DND-41 (cell line): ENCODE measurements around the gene SLC4A2.

Experiments
- ATAC-seq: fragments of 200-7000 bp; cut with Tn5 transposase; 3 replicates; pipeline ENCODE4 v1.9.1; 2021; ENCODE audit warnings: low read depth; ENCODE audit not compliant: insufficient read depth
- DNase-seq: peaks from one replicate; pipeline ENCODE4 v3.0.0-alpha.2; 2020
- H2AFZ ChIP-seq: 2 replicates; pipeline ENCODE4 v1.6.0; 2012; ENCODE audit warnings: low read depth, low read length
- H3K27ac ChIP-seq: 2 replicates; pipeline ENCODE4 v1.5.1; 2012; ENCODE audit warnings: low read length, inconsistent platforms
- H3K27me3 ChIP-seq: fragments of 200-600 bp; sonication (generic); 2 replicates; pipeline ENCODE4 v1.6.0; 2012; ENCODE audit warnings: low read length, mild to moderate bottlenecking, inconsistent platforms; ENCODE audit not compliant: insufficient read depth, poor library complexity
- H3K36me3 ChIP-seq: 2 replicates; pipeline ENCODE4 v1.5.1; 2012; ENCODE audit warnings: low read length, inconsistent platforms; ENCODE audit not compliant: insufficient read depth
- H3K4me1 ChIP-seq: 2 replicates; pipeline ENCODE4 v1.5.1; 2012; ENCODE audit warnings: mild to moderate bottlenecking, low read length; ENCODE audit not compliant: insufficient read depth
- H3K4me2 ChIP-seq: 2 replicates; pipeline ENCODE4 v1.6.0; 2012; ENCODE audit warnings: mild to moderate bottlenecking, moderate library complexity, low read length, inconsistent platforms; ENCODE audit not compliant: insufficient read depth
- H3K4me3 ChIP-seq, 2 experiments: fragments of 200-600 bp in 1 of 2; shearing (Covaris generic) in 1 of 2; 2 replicates each; pipeline ENCODE4 v1.5.1; 2012 to 2016; ENCODE audit warnings: inconsistent platforms in 2 of 2, low read length in 2 of 2, mild to moderate bottlenecking in 2 of 2, low read depth in 1 of 2, moderate library complexity in 1 of 2
- H3K79me2 ChIP-seq: 2 replicates; pipeline ENCODE4 v1.6.0; 2012; ENCODE audit warnings: low read length, inconsistent platforms; ENCODE audit not compliant: insufficient read depth
- H3K9ac ChIP-seq: 2 replicates; pipeline ENCODE4 v1.6.0; 2012; ENCODE audit warnings: low read depth, mild to moderate bottlenecking, inconsistent platforms, low read length, moderate library complexity
- H3K9me3 ChIP-seq: 2 replicates; pipeline ENCODE4 v1.5.1; 2012; ENCODE audit warnings: low read length, moderate library complexity, mild to moderate bottlenecking, inconsistent platforms; ENCODE audit not compliant: insufficient read depth, severe bottlenecking
- H4K20me1 ChIP-seq: 2 replicates; pipeline ENCODE4 v1.6.0; 2012; ENCODE audit warnings: low read length; ENCODE audit not compliant: insufficient read depth
- EZH2 ChIP-seq: IDR thresholded peaks from 3 replicates; pipeline ENCODE4 v1.6.1; 2012; ENCODE audit warnings: borderline replicate concordance, low read depth, mild to moderate bottlenecking, moderate library complexity, low read length, inconsistent platforms; ENCODE audit not compliant: severe bottlenecking
- TF ChIP-seq, protein P1 (sequence below): IDR thresholded peaks from 2 replicates; pipeline ENCODE4 v1.5.1; 2012; ENCODE audit warnings: borderline replicate concordance, low read length, moderate library complexity, mild to moderate bottlenecking; ENCODE audit not compliant: poor library complexity, severe bottlenecking; ENCODE audit errors: extremely low read depth

Gene SLC4A2

DNA sequence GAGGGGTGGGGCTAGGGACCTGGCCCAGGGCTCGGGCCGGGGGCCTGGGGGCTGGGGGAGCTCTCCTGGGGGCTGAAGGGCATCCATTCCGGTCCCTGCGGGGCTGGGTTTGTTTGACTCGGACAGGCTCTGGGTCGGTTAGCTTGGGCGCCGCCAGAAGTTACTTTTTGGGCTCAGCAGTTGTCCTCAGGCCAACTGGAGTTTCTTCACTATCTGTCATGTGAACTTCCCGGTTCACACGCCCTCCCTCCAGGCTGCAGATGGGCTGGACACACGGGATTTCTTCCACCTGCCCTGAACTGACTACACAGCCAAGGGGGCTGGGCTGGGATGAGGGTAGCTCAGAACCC lies 3.8 kb downstream of the SLC4A2 start:
- H3K9me3 ChIP-seq: no peaks in the 10 kb centered on the region
- H3K9ac ChIP-seq: no peak overlapping the region
- H4K20me1 ChIP-seq: peaks cover 37% of the 10 kb centered on the region
- peaks cover 63% of the 10 kb centered on the region for H3K36me3 ChIP-seq
- H3K4me3 ChIP-seq: no peak overlapping the region
- H3K4me1 ChIP-seq: peaks cover 40% of the 10 kb centered on the region
- H3K4me2 ChIP-seq: no peak overlapping the region
- no peaks in the 10 kb centered on the region for H3K27me3 ChIP-seq
- DNase-seq (no peak), ATAC-seq (no peak)
- no peak overlapping the region for H3K27ac ChIP-seq
- TF ChIP-seq EZH2: no peak
- TF ChIP-seq, protein P1, sequence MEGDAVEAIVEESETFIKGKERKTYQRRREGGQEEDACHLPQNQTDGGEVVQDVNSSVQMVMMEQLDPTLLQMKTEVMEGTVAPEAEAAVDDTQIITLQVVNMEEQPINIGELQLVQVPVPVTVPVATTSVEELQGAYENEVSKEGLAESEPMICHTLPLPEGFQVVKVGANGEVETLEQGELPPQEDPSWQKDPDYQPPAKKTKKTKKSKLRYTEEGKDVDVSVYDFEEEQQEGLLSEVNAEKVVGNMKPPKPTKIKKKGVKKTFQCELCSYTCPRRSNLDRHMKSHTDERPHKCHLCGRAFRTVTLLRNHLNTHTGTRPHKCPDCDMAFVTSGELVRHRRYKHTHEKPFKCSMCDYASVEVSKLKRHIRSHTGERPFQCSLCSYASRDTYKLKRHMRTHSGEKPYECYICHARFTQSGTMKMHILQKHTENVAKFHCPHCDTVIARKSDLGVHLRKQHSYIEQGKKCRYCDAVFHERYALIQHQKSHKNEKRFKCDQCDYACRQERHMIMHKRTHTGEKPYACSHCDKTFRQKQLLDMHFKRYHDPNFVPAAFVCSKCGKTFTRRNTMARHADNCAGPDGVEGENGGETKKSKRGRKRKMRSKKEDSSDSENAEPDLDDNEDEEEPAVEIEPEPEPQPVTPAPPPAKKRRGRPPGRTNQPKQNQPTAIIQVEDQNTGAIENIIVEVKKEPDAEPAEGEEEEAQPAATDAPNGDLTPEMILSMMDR: no peak
- no peak overlapping the region for H2AFZ ChIP-seq
- peaks cover 30% of the 10 kb centered on the region for H3K79me2 ChIP-seq

DNA sequence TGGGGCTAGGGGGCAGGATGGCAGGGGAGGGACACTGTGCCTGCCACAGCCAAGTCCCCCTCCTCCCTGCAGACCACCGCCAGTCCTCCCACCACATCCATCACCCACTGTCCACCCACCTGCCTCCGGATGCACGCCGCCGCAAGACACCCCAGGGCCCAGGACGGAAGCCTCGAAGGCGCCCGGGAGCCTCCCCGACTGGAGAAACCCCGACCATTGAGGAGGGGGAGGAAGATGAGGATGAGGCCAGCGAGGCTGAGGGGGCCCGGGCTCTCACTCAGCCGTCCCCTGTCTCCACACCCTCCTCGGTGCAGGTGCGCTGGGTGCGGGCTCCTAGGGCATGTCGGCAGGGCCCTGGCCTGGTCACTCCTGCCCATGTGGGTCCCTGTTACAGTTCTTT lies 5.1 kb downstream of the SLC4A2 start:
- TF ChIP-seq, protein P1: no peak
- TF ChIP-seq EZH2: no peak
- Histone ChIP-seq H3K4me3 (no peak overlapping the region), H3K4me1 (peaks cover 28% of the 10 kb centered on the region), H3K27me3 (no peaks in the 10 kb centered on the region), H3K9me3 (no peaks in the 10 kb centered on the region), H3K9ac (no peak overlapping the region), H2AFZ (no peak overlapping the region), H4K20me1 (peaks cover 37% of the 10 kb centered on the region), H3K4me2 (no peak overlapping the region), H3K27ac (no peak overlapping the region), H3K79me2 (peaks cover 30% of the 10 kb centered on the region), H3K36me3 (peaks cover 74% of the 10 kb centered on the region)
- ATAC-seq (no peak), DNase-seq (no peak)

DNA sequence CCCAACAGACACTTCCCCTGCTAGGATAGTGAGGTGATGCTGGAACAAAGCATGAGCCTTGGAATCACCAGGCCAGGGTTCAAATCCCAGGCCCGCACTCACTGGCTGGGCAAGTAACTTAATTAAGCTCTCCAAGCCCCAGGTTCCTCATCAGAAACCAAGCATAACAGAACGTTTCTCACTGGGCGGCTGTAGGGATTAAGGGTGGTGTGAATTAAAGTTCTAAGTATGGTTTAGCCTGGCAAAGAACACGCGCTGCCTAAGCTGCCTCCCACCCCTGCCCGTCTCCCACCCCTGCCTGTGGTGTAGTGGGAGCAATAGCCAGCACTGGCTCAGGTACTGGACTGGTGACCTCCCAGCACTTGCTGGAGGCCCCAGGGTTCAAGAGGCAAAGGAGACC lies 5.6 kb downstream of the SLC4A2 start:
- no peak overlapping the region for H3K9ac ChIP-seq
- no peak overlapping the region for H3K4me3 ChIP-seq
- no peaks in the 10 kb centered on the region for H3K27me3 ChIP-seq
- no peak overlapping the region for H3K4me2 ChIP-seq
- H4K20me1 ChIP-seq: peaks cover 37% of the 10 kb centered on the region
- H3K4me1 ChIP-seq: peaks cover 27% of the 10 kb centered on the region
- DNase-seq (no peak), ATAC-seq (no peak)
- H2AFZ ChIP-seq: no peak overlapping the region
- no peaks in the 10 kb centered on the region for H3K9me3 ChIP-seq
- H3K27ac ChIP-seq: no peak overlapping the region
- H3K36me3 ChIP-seq: peaks cover 80% of the 10 kb centered on the region
- H3K79me2 ChIP-seq: peaks cover 28% of the 10 kb centered on the region
- no peak for TF ChIP-seq EZH2
- TF ChIP-seq, protein P1: no peak

DNA sequence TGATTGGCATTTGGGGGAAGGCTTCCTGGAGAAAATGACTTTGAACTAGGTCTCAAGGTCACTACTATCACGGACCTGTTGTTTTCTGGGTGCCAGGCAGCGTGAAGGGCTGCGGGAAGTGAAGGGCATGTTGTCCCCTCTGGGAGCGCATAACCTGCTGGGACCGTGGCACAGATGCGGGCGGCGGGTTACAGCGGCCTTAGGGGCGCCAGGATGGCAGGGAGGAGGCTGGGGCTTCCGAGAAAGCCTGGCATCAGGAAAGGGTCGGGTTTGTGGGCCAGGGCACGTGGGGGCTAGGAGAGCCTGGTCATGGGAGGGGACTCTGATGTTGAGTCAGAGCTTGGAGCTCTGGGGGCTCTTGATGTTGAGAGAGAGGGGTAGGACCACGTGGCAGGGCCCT lies 6.1 kb downstream of the SLC4A2 start:
- ATAC-seq: no peak
- peaks cover 22% of the 10 kb centered on the region for H3K4me1 ChIP-seq

More for the DNA sequence above, 6.1 kb downstream of the SLC4A2 start:
- H3K36me3 ChIP-seq: peaks cover 85% of the 10 kb centered on the region
- H3K79me2 ChIP-seq: peaks cover 23% of the 10 kb centered on the region
- TF ChIP-seq, protein P1: no peak
- no peak for TF ChIP-seq EZH2
- no peak overlapping the region for H3K4me2 ChIP-seq
- H3K27me3 ChIP-seq: no peaks in the 10 kb centered on the region
- no peak overlapping the region for H3K9ac ChIP-seq
- no peak overlapping the region for H3K27ac ChIP-seq
- DNase-seq: no peak
- no peaks in the 10 kb centered on the region for H3K9me3 ChIP-seq
- no peak overlapping the region for H2AFZ ChIP-seq
- peaks cover 34% of the 10 kb centered on the region for H4K20me1 ChIP-seq
- H3K4me3 ChIP-seq: no peak overlapping the region
